ENCODE data around the gene DNAJC17. TPM values are rescaled to one million over a fixed set of nuclear protein-coding genes. Genes with fewer than 3 reads are reported as not detected.
A peak's percentile ranks its signal among the peaks of the same experiment; 100 is the strongest.

DNAJC17 gene
- total RNA-seq, 1 experiment from 2014 or later: 53.3 TPM

DNA sequence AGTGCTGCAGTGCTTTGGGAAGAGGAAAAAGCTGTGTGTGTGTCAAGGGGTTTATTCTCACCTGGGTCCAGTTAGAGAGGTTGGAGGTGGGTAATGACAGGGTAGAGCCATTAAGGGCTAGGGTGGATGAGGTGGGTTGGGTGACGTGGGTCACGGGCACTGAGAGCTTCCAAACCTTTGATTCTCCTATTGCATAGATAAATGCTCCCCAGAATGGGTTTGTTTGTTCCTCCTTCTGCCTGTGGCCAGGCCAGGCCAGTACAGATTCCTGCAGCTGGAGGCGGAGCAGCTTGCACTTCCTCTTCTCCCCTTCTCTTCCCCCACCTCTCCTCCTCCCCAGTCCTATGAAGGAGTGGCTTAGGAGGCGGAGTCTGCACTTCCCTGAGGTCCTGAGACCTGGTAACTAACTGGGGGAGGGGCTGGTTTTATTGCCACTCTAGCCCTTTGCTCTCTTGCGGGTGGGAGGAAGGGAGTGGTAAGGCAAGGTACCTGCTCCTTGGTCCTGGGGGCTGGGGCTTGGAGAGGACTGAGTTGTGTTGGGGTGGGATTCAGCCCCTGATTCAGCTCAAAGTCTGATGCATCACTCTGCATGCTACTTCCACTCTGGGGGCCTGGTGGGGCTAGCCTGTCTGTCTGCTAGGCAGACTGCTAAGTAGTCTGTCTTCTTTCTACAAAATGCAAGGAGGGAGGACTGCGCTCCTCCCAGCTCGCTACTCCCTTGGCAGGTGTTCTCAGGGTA is 40.1 kb upstream of the DNAJC17 start:
- H3K9ac ChIP-seq (ENCODE audit: low read length): peak overlapping the region; percentile 44
- peaks cover 85% of the 10 kb centered on the region for H3K79me2 ChIP-seq (ENCODE audit: low read length)
- CTCF ChIA-PET: interaction anchor here (0.6 to 2.8 kb wide), 3 partner anchors 10 to 45 kb away, joined by 3 to 11 read pairs (median 5); no protein-coding TSS in a partner anchor
- intact Hi-C loops (cut with micrococcal nuclease): no loop called here
- TF ChIP-seq, protein P1, sequence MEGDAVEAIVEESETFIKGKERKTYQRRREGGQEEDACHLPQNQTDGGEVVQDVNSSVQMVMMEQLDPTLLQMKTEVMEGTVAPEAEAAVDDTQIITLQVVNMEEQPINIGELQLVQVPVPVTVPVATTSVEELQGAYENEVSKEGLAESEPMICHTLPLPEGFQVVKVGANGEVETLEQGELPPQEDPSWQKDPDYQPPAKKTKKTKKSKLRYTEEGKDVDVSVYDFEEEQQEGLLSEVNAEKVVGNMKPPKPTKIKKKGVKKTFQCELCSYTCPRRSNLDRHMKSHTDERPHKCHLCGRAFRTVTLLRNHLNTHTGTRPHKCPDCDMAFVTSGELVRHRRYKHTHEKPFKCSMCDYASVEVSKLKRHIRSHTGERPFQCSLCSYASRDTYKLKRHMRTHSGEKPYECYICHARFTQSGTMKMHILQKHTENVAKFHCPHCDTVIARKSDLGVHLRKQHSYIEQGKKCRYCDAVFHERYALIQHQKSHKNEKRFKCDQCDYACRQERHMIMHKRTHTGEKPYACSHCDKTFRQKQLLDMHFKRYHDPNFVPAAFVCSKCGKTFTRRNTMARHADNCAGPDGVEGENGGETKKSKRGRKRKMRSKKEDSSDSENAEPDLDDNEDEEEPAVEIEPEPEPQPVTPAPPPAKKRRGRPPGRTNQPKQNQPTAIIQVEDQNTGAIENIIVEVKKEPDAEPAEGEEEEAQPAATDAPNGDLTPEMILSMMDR (conservative IDR thresholded peaks at IDR 0.05; ENCODE audit: low read depth, low read length): no peak
- TF ChIP-seq EZH2phosphoT487 (IDR thresholded peaks at IDR 0.05; ENCODE audit: borderline replicate concordance, low read length) (no peak), EZH2 (IDR thresholded peaks at IDR 0.05; ENCODE audit: low read length, unreplicated experiment) (no peak)
- H3K27ac ChIP-seq (ENCODE audit: low read length): peak overlapping the region; percentile 53
- H3K9me3 ChIP-seq (ENCODE audit: low read length): no peaks in the 10 kb centered on the region
- H3K36me3 ChIP-seq (ENCODE audit: low read depth, low read length): peaks cover 15% of the 10 kb centered on the region; the same call in 1 of the 2 replicates
- H2AFZ ChIP-seq (ENCODE audit: low read length): no peak overlapping the region
- no peaks in the 10 kb centered on the region for H3K27me3 ChIP-seq (ENCODE audit: low read length)
- H3K4me1 ChIP-seq (ENCODE audit: insufficient read depth, low read length): peaks cover 38% of the 10 kb centered on the region
- H3K4me3 ChIP-seq (ENCODE audit: low read length): peak overlapping the region; percentile 88
- BruUV-seq (replicated peaks): no TSS peak
- ATAC-seq (peak; percentile 65), DNase-seq (peak; percentile 85)
- peaks cover 19% of the 10 kb centered on the region; the same call in 1 of the 2 replicates for H4K20me1 ChIP-seq (ENCODE audit: low read length)
- H3F3A ChIP-seq (ENCODE audit: low read length, unreplicated experiment): no peaks in the 10 kb centered on the region
- POLR2A ChIA-PET (ENCODE audit: unreplicated experiment): interaction anchor here (0.6 kb wide), 1 partner anchor 24 kb away, joined by 3 read pairs; no protein-coding TSS in a partner anchor
- no peaks in the 10 kb centered on the region for H3K9me2 ChIP-seq (replicated peaks; ENCODE audit: low read length)
- peak overlapping the region; percentile 83 for H3K4me2 ChIP-seq (ENCODE audit: low read length)

DNA sequence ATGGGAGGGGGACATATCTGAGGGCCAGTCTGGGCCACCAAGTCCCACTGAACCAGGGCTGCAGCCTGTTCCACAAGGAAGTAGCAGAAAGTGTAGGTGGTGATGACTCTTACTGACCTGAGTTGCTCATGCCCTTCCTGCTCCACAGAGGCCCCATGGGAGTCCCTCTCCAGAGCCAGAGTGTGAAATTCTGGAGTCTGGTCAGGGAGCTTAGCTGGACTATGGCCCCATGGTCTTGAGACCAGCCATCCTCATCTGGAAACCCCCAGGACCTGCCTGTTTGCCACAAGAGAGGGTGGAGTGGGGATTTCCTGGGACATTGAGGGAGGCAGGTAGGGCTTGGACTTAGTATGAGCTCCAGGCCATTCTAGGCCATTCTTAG is 39.6 kb upstream of the DNAJC17 start:
- peak overlapping the region; percentile 44 for H3K9ac ChIP-seq (ENCODE audit: low read length)
- no peak for ATAC-seq
- no peaks in the 10 kb centered on the region for H3K9me2 ChIP-seq (replicated peaks; ENCODE audit: low read length)
- peak; percentile 34 for DNase-seq
- ChIA-PET POLR2A (ENCODE audit: unreplicated experiment) (no interaction called here), CTCF (interaction anchor here (0.6 to 2.8 kb wide), 3 partner anchors 11 to 45 kb away, joined by 3 to 11 read pairs (median 5); no protein-coding TSS in a partner anchor)
- no peak for TF ChIP-seq EZH2 (IDR thresholded peaks at IDR 0.05; ENCODE audit: low read length, unreplicated experiment)
- TF ChIP-seq, protein P1 (conservative IDR thresholded peaks at IDR 0.05; ENCODE audit: low read depth, low read length): no peak
- TF ChIP-seq EZH2phosphoT487 (IDR thresholded peaks at IDR 0.05; ENCODE audit: borderline replicate concordance, low read length): no peak
- H3K9me3 ChIP-seq (ENCODE audit: low read length): no peaks in the 10 kb centered on the region
- peak overlapping the region; percentile 53 for H3K27ac ChIP-seq (ENCODE audit: low read length)
- H3K4me1 ChIP-seq (ENCODE audit: insufficient read depth, low read length): peaks cover 38% of the 10 kb centered on the region
- no peak overlapping the region for H2AFZ ChIP-seq (ENCODE audit: low read length)
- no peaks in the 10 kb centered on the region for H3K27me3 ChIP-seq (ENCODE audit: low read length)
- intact Hi-C loops (cut with micrococcal nuclease): no loop called here
- H3F3A ChIP-seq (ENCODE audit: low read length, unreplicated experiment): no peaks in the 10 kb centered on the region
- peaks cover 15% of the 10 kb centered on the region; the same call in 1 of the 2 replicates for H3K36me3 ChIP-seq (ENCODE audit: low read depth, low read length)
- no TSS peak for BruUV-seq (replicated peaks)
- peak overlapping the region; percentile 83 for H3K4me2 ChIP-seq (ENCODE audit: low read length)
- peaks cover 83% of the 10 kb centered on the region for H3K79me2 ChIP-seq (ENCODE audit: low read length)
- H3K4me3 ChIP-seq (ENCODE audit: low read length): peak overlapping the region; percentile 88
- H4K20me1 ChIP-seq (ENCODE audit: low read length): peaks cover 19% of the 10 kb centered on the region; the same call in 1 of the 2 replicates

All from PC-3 (cell line).